Cardiac fibroblast (primary cell): Measurements from ENCODE around the gene ANKRD26.
"Not testable (repeated sequence)": the region's sequence is repeated elsewhere in the genome, so short reads cannot be mapped to it uniquely, and the experiment has no call there.

Experiments
- DNase-seq, 2 donors: peaks; one replicate each; pipeline versions ENCODE4 v3.0.0 to v3.0.0-alpha.2; 2010; ENCODE audit warnings: low read depth in 2 of 2
- H3K4me3 ChIP-seq, 2 donors: replicated peaks in 1 of 2; 1 replicate in 1 of 2; 2 replicates in 1 of 2; pipeline ENCODE4 v1.5.1; 2011; ENCODE audit warnings: low read depth in 2 of 2, low read length in 2 of 2, mild to moderate bottlenecking in 2 of 2, moderate library complexity in 1 of 2
- CTCF ChIP-seq: IDR thresholded peaks from one replicate; pipeline ENCODE4 v1.5.1; 2011; ENCODE audit warnings: low read depth, mild to moderate bottlenecking, low read length, inconsistent platforms

The ANKRD26 gene

GRCh38 chr10:27068217-27068891, 31.9 kb downstream of the ANKRD26 start:
- no peak overlapping the region for H3K4me3 ChIP-seq
- DNase-seq: no peak
- no peak for TF ChIP-seq CTCF

GRCh38 chr10:27065084-27065483, 35.2 kb downstream of the ANKRD26 start:
- TF ChIP-seq CTCF: no peak
- no peak for DNase-seq
- H3K4me3 ChIP-seq: no peak overlapping the region

GRCh38 chr10:27052656-27053055, 47.6 kb downstream of the ANKRD26 start:
- no peak overlapping the region for H3K4me3 ChIP-seq
- DNase-seq: no peak
- no peak for TF ChIP-seq CTCF

- H3K4me3 ChIP-seq, DNase-seq: not testable (repeated sequence)
These were observed 55.0 kb downstream of the ANKRD26 start for GRCh38 chr10:27045247-27045646.

- DNase-seq: peak in 1 of 2 donors; percentile 38
- H3K4me3 ChIP-seq: no peak overlapping the region
- no peak for TF ChIP-seq CTCF
These were observed 59.1 kb downstream of the ANKRD26 start for GRCh38 chr10:27041196-27041595.

GRCh38 chr10:27038168-27038567, 62.1 kb downstream of the ANKRD26 start:
- DNase-seq: no peak
- no peak overlapping the region for H3K4me3 ChIP-seq
- no peak for TF ChIP-seq CTCF

GRCh38 chr10:27035163-27035562, 65.1 kb downstream of the ANKRD26 start:
- DNase-seq: no peak
- H3K4me3 ChIP-seq: no peak overlapping the region
- TF ChIP-seq CTCF: no peak
